ENCODE results near the gene KIRREL1.

KIRREL1 gene

GRCh38 chr1:158077411-158078256, 84.2 kb downstream of the KIRREL1 start:
- no peak for DNase-seq

DNA sequence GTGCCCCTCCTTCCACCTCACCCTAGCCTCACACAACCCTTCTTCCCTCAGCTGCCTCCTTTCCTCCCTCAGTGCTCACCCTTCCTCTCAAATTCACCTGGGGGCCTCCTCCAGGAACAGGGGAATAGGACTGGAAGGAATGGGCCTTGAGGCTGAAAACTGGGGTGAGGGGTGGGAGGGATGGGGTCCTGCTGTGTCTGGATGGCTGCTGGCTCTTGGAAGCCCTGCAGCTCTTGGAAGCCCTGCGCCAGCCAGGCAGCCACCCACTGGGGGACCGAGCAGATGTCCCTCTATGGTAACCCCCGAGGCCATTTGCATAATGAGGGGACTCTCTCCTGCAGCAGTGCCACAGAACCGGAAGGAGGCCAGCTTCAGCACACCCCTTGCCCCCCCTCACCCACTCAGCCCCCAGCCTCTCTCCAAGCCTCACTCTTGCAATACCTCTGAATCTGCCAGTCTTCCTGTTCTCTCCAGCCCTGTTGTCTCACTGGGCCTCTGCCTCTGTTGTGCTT, 85.2 kb downstream of the KIRREL1 start:
- no peak for DNase-seq

- no peak for DNase-seq
Measured at GRCh38 chr1:158080066-158080465, 86.6 kb downstream of the KIRREL1 start.

DNA sequence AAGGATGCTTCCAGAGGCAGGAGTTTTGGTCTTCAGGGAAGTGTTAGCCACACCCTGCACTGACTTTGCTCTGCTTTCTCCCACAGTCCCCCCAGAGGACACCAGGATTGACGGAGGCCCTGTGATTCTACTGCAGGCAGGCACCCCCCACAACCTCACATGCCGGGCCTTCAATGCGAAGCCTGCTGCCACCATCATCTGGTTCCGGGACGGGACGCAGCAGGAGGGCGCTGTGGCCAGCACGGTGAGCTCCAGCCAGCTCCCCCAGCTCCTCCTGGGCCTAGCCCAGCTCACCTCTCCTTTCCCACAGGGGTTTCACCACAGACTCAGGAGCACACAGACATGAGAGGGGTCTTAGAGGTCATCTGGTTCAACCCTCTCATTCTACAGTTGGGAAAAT, 90.9 kb downstream of the KIRREL1 start:
- DNase-seq, result no peak

GRCh38 chr1:158084747-158085146, 91.3 kb downstream of the KIRREL1 start:
- no peak for DNase-seq

- no peak for DNase-seq
Measured at GRCh38 chr1:158087320-158087927, 94.0 kb downstream of the KIRREL1 start.

GRCh38 chr1:158089476-158089875, 96.0 kb downstream of the KIRREL1 start:
- no peak for DNase-seq

DNA sequence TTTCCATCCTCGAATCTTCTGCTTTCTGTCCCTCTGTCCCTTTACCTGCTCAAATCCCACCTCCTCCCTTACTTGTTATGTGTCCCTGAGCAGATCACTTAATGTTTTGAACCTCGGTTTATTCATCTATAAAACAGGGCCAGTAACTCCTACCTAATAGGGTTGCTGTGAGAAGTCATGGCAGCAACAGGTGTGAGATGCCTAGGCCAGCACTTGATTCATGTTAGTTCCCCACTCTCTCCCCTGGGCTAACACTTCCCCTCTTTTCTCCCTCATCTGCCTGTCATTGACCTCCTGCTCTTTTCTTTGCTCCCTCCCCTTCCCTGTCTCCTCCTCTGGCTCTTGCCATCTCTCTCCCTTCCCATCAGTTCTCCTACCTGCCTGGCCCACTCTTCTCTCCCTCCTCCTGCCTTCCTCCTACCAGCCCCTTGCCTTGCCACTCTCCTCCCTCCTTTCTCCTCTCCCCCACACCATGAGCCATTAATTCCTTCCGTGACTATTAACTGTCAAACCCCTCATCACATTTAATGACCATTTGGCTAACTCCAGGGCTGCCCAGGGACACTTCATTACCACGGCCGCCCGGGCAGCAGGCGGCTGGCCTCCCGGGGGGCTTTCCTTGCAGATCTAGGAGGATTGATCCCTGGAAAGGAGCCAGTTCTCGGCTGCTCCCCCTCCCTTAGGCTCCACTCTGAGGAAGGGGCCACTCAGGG, 96.6 kb downstream of the KIRREL1 start:
- no peak for DNase-seq

DNA sequence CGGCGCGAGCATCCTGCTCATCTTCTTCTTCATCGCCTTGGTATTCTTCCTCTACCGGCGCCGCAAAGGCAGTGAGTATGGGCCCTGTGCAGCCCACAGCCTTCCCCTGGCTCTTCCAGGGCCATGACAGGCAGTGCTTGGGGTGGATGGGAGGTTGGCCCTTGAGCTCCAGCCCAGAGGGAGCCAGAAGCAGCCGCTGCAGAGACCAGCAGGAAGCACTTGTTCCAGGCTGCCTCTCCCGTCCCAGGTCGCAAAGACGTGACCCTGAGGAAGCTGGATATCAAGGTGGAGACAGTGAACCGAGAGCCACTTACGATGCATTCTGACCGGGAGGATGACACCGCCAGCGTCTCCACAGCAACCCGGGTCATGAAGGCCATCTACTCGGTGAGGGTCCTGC, 99.9 kb downstream of the KIRREL1 start:
- DNase-seq, result no peak

GRCh38 chr1:158094571-158094970, 101.1 kb downstream of the KIRREL1 start:
- DNase-seq, result no peak

- no peak for DNase-seq
Measured at GRCh38 chr1:158095737-158096335, 102.4 kb downstream of the KIRREL1 start.

DNA sequence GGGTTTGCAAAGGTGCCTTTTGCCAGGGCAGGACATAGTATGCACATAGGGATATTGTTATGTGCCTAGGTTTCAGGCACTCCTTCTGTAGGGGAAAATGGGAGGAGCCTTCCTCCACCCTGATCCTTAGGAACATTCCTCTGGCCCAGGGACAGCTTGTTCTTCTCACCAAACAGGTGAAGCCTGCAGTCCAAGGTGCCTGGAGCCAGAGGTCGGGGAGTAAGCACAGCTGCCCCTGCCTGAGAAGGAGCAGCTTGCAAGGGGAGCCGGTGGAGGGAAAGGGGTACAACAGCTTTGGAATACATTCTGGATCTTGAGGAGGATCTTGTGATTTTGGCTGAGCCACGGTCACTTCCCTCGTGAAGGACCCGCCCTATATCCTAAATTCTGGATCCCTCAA, 104.8 kb downstream of the KIRREL1 start:
- no peak for DNase-seq

DNA sequence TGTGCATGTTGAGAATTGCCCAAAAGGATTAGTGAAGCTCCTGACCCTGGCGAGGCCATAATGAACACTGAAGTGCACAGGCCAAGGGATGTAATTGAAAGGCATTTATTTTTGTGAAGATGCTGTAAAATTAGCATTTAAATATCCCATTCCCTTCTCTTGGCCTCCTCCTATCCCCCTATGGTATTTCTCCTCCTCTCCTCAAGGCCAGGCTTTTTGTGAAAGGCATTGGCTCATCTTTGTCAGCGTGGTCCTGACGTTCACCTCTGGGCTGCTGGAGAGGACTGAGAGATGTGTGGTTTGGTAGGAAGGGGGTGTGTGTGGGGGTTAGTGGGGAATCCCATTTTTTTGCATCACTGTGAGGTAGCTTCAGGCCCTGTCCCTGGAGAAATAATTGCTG, 105.7 kb downstream of the KIRREL1 start:
- no peak for DNase-seq

DNA sequence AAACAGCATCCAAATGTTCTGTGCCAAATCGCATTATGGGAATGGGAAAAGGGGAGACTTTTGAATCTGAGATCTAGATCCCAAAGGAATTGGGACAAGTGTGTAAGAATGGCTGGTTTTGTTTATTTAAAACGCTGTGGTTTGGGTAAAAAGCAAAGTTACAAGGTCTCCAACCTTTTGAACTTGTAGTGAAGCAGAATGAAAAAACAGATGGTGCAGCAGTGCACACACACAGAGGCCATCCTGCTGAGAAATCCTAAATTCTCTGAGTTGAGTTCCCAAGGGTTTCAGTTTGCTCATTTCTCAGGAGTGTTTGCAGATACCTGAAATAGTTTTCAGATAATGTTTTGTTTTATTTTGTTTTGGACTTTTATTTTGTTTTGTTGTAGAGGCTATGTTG, 107.1 kb downstream of the KIRREL1 start:
- no peak for DNase-seq

- DNase-seq, result no peak
Measured at GRCh38 chr1:158101455-158101854, 108.0 kb downstream of the KIRREL1 start.

GRCh38 chr1:158101927-158102326, 108.5 kb downstream of the KIRREL1 start:
- DNase-seq, result no peak

DNA sequence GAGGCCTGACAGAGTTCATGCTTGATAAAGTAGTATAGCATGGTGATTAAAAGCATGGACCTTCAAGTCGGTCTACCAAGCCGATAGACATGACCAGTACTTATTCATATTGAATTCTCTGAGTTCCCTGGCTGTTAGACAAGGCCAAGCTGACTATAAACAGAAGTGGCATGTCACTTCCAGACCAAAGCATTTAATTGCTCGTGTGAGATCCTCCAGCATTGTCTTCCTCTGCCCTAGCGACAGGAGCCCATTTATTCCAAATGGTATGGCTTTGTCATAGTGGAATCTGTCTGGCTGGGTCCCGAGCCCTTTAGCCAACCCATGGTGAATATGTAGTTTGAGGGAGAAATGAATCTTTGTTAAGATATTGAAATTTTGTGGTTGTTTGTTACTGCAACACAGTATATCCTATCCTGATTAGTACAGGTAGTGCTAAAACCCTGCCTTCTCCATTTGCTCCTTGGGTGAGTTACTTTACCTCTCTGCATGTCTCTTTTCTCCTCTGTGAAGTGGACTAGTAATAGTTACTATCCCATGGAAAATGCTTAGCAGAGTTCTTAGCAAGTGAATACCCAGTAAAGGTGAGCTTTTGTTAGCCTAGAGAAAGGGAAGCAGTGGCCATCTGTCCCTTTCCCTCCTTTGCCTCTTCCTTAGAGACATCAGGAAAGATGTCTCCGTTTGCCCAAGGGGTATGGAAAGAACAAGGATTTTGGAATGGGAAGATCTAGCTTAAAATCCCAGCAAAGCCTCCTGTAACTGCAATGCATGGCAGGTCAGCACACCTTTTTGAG, 109.6 kb downstream of the KIRREL1 start:
- no peak for DNase-seq

- no peak for DNase-seq
Measured at GRCh38 chr1:158103861-158104522, 110.5 kb downstream of the KIRREL1 start.

- DNase-seq, result no peak
Measured at GRCh38 chr1:158104891-158105290, 111.4 kb downstream of the KIRREL1 start.

DNA sequence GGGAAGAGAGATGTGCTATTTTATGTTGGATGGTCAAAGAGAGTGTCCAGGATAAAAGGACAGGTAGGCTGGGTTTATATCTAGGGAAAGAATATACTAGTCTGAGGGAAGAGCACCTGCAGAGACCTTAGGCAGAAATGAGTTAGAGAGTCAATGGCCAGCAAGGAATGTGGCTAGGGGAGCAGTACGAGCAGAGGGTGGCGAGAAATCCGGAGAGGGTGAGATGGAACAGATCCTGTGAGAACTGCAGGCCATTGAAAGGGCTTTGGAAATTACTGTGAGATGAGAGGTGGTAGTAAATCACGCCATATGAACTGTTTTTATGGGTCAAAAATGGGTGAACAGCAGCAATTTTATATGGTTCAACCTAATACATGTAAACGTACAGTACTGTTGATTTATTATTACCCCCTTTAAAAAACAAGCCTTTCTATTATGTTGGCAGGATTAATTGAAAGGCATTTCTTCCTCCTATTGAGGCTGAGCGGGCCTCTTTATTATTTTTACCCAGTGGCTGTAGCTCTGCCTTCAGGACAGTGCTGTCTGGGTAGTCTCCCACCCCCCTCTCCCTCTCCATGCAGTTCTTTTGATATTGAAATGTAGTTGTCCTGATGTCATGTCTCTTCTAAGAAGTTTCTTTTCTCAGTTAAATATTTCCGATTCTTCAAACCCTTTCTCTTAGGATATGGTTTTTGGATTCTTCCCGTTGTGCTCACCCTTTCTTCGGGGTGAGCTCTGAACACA, 112.1 kb downstream of the KIRREL1 start:
- DNase-seq, result no peak

DNA sequence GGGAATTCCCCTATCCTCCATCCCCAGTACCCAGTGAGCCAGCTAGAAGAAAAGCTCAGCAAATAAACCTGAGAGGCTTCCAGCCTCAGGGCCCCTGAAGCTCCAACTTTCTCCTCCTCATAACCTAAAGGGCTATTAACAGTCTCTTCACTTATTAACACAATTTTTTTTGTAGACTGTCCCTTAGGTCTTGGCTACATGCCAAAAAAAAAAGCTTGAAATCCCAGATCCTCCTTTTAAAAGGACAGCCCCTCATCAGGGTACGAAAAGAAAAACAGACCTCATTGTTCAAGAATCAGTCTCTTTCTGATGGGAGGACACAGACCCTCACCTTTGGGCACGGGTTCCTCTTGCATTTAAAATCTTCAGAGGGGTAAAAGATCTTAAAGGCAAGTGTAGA, 114.5 kb downstream of the KIRREL1 start:
- no peak for DNase-seq
